GM21528 (cell line): ENCODE measurements around the gene PLD4.

Experiments
- ATAC-seq: cut with Tn5 transposase; IDR thresholded peaks from one replicate; pipeline ENCODE4 v1.9.1; 2021; ENCODE audit warnings: mild to moderate bottlenecking, moderate library complexity; ENCODE audit not compliant: unreplicated experiment, low FRiP score

PLD4 gene

GRCh38 chr14:104971447-104972240, 47.0 kb downstream of the PLD4 start:
- no peak for ATAC-seq

DNA sequence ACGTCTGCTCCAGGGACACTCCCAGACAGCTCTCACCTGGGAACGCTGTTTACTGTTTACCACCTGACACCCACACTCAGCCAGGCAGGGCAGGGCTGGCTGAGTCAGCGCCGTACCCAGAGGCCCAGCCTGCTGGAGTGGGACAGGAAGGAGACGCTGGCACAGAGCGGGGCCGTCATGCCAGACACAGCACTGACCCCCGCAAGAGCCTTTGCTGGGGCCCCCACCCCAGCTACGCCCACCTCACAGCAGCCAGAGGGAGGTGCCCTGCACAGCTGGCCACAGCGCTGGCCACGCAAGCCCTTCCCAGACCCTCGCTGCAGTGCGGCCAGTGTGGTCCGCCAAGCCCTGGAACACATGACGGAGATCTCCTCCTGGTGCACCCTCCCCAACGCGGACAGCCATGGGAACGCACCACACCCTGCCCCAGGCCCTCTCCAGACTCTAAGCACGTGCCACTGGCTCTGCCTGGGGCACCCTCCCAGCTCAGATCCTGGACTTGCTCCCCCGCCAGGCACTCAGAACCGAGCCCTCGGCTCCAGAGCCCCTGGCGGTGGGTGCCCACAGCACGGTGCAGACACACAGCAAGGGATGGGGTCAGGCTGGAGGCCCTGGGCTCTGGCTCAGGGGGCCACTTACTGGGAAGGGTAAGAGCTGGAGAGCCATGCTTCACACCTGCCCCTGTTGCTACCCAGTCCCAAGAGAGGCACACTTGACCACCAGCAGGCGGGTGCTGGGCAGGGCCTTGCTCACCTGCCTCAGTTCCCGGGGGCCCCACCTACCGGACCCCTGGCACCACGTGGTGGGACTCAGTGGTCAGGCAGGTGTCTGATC, 47.8 kb downstream of the PLD4 start:
- no peak for ATAC-seq

- no peak for ATAC-seq
Measured at GRCh38 chr14:104973135-104973384, 48.4 kb downstream of the PLD4 start.

- ATAC-seq: no peak
Measured at GRCh38 chr14:104973385-104974145, 48.9 kb downstream of the PLD4 start.

GRCh38 chr14:104974146-104974541, 49.5 kb downstream of the PLD4 start:
- no peak for ATAC-seq

- no peak for ATAC-seq
Measured at GRCh38 chr14:104974665-104975390, 50.1 kb downstream of the PLD4 start.

DNA sequence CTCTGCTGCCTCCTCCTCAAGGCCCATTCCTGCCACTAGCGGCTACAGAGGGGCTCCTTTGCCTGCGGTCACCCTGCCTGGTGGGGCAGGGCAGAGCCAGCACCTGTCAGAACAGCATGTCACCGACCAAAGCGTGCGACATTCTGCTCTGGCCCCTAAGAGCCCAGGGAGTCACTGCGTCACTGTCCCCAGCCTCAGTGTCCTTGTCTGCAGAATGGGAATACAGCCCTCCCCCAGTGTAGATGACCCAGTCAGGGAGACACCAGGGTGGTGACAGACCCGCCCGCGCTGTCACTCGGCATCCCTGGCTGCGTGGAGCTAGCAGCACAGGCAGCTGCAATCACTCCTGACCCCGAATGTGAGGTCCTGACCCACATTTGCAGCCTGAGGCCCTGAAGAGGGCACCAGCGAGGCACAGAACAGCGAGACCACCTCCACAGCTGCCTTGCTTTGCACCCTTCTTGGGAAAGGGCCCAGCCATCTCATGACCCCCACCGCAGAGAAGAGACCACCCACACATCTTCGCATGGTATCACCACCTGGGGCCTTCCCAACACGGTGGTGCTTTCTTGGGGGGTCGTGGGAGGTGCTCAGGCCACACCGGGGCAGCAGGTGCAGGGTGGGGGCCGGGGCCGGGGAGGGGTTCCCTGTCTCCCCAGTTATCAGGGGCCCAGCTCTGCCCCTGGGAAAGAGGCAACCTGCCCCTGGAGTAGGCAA, 51.0 kb downstream of the PLD4 start:
- ATAC-seq: no peak

DNA sequence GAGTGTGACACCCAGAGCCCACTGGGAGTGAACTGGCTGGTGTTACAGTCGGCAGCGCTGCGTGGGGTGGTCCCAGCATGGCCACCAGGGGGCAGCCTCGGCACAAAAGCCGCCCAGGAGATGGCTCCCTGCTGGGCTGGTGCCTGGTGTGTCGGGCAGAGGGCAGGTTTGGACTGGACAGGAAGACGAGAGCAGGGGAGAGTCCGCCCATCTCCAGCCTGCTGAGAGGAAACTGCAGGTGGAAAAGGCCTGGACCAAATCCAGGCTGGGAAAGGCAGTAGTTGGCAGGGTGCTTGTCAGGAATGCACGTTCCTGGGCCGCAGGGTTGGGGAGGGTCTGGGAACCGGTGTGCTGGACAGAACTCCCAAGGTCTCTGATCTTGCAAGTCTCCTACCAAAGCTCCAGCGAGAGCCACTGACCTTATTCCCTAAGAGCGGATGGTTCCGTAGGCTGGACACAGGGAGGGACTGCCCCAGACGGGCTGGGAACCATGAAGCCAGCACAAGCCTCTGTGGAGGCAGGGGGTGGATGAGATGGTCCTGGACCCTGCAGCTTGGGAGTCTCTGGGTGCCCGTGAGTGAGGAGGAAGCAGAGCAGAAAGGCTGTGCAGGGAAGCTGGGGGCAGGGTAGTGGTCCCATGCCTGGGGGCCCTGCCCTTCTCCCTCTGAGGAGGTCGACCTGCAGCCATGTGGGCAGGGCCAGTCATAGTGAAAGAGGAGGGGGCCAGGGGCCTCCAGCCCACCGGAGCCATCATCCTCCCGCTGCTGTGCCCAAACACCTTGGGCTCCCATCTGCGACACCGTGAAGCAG, 51.7 kb downstream of the PLD4 start:
- ATAC-seq: peak; percentile 49

DNA sequence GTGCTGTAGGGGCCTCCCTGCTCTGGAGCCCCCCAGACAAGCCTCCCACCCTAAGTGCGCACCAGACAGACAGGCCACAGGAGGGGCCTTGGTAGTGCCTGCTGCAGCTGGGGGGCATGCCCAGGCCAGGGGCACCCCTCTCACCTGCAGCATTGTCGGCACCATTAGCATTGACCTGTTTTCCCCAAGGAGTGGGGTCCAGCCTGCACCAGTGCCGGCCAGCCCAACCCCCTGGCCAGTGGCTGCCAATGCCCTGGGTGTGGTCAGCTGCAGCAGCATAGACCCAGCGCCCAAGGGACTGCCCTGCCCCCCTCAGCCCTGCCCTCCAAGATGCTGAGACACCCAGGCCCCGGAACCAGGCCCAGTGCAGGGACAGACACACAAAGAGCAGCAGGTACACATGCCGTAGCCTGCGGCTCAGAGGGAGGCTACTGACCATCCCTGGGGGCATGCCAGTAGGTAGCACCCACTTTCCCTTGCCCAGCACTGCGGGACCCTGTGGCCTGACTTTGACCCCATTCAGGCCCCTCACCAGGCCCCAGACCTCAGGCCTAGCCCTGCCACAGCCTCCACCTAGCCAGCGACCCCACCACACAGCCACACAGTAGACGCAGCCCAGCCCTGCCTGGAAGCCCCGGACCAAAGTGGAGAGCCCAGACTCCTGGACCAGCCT, 52.5 kb downstream of the PLD4 start:
- ATAC-seq: no peak

GRCh38 chr14:104977681-104978653, 53.3 kb downstream of the PLD4 start, which contains the start of gene AHNAK2:
TSS of gene AHNAK2 (minus strand) at chr14:104978374. CDS start at chr14:104978237, 137 bp downstream.
- ATAC-seq: no peak

DNA sequence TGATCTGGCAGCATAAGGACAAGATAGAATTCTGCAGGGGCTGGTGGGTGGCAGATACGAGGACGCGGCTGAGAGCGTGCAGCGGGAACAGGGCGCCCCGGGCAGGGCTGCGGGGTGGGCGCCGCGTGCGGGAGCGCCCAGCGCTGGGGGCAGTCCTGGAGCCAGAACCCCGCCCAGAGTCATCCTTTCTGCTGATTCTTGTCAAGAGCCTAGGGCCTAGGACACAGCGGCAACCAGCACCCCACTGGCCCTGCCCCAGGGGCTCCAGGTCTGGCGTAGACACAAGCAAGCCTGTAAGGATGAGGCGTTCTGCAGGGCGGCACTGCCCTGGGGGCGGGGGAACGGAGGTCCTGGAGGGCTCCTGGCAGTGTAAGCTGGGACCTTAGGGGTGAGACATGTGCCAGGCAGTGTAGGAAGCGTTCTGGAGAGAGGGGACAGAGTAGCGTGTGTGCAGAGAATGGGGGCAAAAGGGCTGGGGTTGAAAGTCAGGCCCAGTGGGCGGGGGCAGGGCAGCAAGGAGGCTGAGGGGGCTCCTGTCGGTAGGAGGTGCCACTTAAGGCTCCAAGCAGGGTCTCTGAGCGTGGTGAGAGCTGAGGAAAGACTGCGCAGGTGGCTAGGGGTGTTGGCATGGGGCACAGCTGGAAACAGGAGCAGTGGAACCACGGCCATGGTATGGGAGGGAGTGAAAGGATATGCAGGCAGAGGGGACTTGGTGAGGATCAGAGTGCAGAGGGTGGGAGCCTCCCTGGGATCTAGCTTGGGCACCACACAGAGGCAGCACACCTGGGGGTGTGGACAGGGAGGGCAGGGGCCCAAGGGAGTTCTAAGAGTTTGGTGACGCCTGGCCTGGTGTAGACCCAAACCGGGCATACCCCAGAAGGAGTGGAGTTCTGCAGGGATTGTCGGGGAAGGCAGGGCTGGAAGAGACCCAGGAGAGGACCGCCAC, 54.3 kb downstream of the PLD4 start:
- no peak for ATAC-seq

GRCh38 chr14:104979758-104980610, 55.3 kb downstream of the PLD4 start:
- no peak for ATAC-seq

GRCh38 chr14:104980611-104981531, 56.2 kb downstream of the PLD4 start:
- ATAC-seq: no peak
